ENCODE measurements around the gene SNX25.
"Not testable (repeated sequence)": the region's sequence is repeated elsewhere in the genome, so short reads cannot be mapped to it uniquely, and the experiment has no call there.

Gene SNX25

DNA sequence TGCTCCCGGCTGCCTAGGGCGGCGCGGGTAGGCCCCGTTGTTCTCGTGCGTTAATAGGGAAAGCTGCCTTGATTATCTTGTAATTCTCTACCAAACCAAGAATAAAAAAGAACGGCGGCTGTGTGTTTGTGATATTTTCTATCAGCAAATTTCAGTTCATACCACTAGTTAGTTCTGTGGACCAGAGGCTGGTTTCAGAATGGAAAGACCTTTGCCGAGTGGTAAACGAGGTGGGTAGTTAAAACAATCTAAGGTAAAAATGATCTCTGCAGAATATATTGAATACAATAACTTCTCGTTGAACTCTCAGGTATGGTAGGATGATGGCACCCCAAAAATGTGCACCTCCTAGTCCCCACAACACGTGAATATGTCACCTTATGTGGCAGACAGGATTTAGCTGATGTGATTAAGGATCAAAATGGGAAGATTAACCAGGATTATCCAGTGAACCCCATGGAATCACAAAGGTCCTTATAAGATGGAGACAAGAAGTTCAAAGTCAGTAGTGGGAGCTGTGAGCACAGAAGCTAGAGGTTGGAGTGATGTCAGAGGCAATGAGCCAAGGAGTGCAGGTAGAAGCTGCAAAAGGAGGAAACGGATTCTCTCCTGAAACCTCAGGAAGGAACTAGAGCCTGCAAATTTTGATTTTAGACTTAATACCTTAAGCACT lies 5.0 kb upstream of the SNX25 start:
- no peak for DNase-seq (ENCODE audit: low read depth in 2 of 3, low spot score in 1 of 3)

DNA sequence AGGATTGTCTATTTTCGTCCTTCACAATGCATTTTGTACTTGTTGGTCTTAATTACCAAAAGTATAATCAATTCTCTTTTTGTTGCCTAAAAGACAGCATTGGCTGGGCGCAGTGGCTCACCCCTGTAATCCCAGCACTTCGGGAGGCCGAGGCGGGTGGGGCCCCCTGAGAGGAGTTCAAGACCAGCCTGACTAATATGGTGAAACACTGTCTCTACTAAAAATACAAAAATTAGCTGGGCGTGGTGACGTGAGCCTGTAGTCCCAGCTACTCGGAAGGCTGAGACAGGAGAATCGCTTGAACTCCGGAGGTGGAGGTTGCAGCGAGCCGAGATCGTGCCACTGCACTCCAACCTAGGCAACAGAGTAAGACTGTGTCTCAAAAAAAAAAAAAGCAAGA lies 4.3 kb upstream of the SNX25 start:
- not testable (repeated sequence) for DNase-seq (ENCODE audit: low read depth in 2 of 3, low spot score in 1 of 3)

DNA sequence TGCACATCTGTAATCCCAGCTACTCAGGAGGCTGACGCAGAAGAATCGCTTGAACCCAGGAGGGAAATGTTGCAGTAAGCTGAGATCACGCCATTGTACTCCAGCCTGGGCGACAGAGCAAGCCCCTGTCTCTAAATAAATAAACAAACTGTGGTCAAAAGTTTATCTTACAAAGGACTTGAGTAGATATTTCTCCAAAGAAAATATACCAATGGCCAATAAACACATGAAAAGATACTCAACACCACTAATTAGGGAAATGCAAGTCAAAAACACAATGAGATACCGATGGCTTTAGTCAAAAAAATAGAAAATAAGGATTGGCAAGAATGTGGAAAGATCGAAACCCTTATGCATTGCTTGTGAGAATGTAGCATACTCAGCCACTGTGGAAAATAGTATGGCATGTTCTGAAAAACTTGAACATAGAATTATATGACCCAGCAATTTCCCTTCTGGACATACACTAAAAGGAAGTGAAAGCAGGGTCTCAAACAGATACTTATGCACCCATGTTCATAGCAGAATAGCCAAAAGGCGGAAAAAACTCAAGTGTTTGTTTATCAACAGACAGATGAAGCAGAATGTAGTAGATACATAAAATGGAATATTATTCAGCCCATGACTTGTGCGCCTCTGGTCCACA lies 3.6 kb upstream of the SNX25 start:
- no peak for DNase-seq (ENCODE audit: low read depth in 2 of 3, low spot score in 1 of 3)

DNA sequence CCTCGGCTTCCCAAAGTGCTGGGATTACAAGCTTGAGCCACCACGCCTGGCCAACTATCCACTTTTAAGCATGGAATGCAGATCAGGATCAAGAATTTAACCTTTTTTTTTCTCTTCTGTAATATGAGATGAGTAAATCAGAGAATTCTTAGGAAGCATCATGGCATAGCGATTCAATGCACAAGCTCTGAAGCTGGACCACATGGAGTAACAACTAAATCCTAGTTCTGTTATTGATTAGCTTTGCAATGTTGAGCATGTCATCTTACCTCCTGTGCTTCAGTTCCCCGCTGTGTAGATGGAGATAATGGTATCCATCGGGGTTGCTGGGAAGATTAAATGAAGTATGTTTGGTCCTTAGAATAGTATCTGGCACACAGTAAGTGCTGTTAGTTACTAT lies 1.9 kb upstream of the SNX25 start:
- no peak for DNase-seq (ENCODE audit: low read depth in 2 of 3, low spot score in 1 of 3)

DNA sequence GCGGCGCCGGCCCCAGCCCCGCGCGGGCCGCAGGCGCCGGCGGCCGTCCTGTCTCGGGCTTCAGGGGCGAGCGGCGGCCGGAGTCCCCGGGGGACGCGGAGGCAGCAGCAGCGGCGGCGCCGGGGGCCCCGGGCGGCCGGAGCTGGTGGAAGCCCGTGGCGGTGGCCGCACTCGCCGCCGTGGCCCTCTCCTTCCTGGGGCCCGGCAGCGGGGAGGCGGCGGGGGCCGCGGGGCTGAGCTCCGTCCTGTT lies 379 bp downstream of the SNX25 start:
- DNase-seq (ENCODE audit: low read depth in 2 of 3, low spot score in 1 of 3): not testable (repeated sequence)

DNA sequence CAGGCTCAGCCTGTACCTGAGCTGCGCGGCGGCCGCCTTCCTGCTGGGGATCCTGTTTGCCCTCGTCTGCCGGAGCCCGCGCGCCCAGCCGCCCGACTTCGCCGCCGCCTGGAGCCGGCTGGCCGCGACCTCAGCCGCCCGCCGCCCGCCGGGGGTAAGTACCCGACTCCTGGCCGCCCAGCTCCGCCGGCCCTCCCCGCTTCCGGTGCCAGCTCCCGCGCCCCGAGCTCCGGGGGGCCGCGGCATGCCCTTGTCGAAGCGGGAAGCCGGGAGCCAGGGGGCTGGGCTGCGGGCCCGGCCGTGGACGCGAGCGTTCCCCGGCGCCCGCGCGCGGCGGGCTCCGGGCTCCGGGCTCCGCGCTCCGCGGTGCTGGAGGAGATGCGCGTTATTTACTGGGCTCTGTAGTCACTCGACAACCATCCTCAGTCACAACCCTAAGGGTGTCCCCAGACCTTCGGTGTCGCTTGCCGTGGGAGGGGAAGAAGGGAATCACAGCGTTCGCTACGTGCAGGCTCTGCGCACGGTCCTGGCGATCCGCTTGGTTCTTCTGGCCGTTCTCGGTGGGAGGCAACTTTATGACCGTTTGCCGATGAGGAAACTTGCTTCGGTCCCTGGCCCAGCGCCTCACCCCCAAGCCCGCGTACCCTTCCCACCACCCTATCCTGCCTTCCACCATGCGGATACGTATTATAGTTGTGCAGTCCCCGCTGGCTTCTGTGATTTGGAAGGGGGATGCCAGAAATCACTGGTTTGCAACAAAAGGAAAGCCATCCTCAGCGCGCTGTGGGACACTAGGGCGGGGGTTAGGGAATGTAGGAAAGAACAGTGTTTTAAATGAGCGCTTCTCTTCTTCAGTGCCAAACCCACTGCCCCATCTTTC lies 944 bp downstream of the SNX25 start:
- peak in 2 of 3 donors; percentile 24 to 39 for DNase-seq (ENCODE audit: low read depth in 2 of 3, low spot score in 1 of 3)

DNA sequence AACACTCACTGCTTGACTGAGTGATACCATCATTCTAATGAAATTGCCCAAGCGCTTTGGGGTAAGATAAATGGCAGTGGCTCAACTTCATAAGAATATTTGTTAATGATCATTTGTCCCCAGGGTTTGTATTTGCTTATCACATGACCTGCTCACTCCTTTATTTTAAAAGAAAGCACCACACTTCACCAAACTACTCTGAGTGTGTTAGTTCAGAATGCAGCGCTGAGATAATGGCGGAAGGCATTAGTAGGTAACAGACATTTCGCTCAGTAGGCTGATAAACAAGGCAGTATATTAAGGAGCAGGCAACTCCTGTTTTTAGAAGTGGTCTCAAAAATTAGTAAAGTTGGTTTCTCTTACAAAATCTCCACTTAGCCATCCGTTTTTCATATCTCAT lies 1.6 kb downstream of the SNX25 start:
- DNase-seq (ENCODE audit: low read depth in 2 of 3, low spot score in 1 of 3): no peak

DNA sequence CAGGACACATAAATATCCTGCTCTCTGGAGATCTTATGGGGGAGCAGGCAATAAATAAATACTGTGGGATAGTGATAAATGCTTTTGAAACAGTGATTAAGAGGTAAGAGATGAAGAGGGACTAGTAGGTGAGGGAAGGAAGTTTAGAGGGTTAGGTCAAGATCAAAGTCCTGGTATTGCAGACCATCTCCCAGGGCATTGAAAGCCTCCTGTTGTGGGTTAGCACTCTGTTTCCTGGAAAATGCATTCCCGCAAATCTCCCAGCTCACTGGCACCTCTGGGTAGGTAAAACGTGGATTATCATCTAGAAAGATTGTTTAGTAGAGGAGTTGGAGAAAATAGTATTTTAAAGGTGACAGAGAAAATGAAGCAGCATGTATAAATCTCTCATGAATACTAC lies 2.2 kb downstream of the SNX25 start:
- DNase-seq (ENCODE audit: low read depth in 2 of 3, low spot score in 1 of 3): no peak

DNA sequence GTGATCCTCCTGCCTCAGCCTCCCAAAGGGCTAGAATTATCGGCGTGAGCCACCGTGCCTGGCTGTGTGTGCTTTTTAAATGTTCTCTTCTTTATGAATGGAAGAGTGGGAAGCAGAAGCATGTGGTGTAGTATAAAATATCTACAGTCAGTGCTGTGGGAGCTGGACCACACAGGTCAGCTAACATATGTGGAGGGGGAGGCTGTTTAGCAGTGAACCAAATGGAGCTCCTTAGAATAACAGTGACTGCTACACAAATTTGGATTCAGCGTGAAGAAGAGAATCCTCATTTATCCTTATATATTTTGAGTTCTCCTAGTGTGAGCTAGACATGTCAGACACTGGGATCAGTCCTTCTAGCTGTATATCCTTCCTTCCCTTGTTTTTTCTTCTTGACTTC lies 3.2 kb downstream of the SNX25 start:
- no peak for DNase-seq (ENCODE audit: low read depth in 2 of 3, low spot score in 1 of 3)

DNA sequence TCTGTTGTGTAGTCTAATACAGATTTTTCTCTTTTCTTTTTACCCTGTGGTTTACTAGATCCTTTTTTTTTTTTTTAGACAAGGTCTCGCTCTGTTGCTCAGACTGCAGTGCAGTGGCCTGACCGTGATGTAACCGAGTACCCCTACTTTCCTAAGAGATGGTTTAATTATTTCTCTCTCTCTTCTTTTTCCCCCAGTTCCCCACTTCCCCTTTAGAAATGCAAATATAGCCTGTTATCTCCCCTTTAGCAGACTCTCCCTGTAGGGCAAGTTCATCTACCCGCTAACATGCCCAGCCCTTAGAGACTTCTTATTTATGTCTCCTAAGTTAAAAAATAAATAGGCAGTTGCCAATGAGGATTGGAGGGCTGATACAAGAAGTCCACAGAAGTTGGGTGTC lies 4.5 kb downstream of the SNX25 start:
- no peak for DNase-seq (ENCODE audit: low read depth in 2 of 3, low spot score in 1 of 3)

DNA sequence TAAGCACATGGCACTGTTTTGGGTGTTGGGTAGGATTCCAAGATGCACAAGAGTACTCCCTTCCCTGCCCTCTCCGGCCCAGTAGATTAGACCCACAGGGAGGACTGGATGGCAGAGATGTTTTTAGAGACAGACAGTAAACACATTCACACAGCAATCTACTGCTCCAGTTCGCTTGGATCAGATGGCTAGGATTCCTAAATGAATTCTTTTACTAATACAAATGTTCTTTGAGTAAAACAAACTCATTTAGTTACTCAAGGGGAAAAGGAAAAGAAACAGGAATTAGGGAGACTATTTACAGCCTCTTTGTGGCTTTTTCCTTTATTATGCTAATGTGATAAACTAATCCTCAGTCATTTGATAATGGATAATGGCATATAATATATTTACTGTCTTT lies 5.9 kb downstream of the SNX25 start:
- no peak for DNase-seq (ENCODE audit: low read depth in 2 of 3, low spot score in 1 of 3)

DNA sequence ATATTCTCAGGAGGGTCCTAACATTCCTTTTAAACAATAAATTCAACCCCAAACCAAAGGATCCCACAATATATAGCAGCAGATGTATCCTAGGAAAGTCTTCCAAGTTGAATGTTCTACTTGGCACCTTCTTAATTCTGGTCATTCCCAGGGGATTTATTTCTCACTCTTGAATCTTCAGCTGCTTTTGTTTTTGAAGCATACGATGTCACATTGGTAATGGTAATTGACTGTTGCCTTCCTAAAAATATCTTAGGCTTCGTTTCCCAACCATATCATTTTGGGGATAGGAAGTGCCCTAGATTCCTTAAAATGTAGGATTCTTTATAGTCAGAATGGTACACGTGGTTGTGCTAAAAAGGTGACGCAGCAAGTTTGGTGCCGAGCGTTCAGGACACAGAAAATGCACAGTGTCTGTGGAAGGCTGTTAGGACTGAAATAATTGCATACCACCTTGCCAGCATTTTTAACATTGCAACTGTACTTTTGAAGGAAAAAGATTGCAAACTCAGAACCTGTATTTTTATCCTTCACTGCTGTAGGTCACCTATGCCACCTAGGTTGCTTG lies 8.1 kb downstream of the SNX25 start:
- no peak for DNase-seq (ENCODE audit: low read depth in 2 of 3, low spot score in 1 of 3)

DNA sequence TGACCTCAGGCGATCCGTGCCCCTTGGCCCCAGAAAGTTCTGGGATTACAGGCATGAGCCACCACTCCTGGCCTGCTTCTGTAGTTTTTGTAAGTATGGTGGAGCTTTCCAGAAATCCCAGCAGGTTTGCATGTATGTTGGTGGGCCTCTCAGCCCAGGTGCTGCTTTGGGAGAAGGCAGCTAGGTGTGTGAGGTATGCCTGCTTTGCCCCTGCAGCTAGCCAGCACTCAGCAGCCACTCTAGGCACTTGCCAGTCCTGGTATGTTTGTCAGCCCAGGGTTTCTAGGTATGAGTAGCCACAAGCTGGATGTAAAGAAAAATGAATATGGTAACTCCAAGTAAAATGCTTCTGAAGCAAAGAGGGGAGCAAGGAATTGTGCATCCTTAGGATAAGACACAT lies 8.9 kb downstream of the SNX25 start:
- no peak for DNase-seq (ENCODE audit: low read depth in 2 of 3, low spot score in 1 of 3)

DNA sequence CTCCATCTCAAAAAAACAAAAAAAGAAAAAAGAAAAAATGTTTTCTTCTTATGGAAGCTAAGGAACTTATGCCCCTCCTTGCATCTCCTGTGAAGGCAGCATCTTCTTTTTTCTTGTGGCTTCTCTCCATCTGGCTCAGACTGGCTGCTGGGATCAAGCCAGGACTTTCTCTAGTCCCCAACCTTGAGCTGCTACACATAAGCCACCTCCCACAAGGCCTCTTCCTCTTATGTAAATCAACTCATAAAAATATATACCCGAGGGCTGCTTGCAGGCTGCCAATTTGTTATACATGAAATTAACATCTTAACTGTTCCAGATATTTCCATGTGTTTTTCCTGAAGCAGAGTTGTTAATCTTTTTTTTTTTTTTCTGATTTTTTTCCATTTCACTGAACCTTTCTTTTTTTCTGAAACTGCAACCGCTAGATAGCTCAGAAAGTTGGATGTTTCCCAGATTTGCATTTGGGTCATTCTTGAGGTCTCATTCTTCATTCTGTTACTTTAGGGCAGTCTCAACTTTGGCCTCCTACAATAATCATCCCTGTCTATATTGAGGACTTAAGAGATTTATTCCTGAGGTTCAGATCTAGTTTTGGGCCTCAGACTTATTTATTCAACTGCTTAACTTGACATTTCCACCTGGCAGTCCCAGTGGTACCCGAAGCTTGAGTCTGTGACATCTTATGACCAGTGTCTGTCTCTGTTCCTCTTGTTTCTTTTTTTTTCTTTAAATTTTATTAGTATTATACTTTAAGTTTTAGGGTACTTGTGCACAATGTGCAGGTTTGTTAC lies 10.3 kb downstream of the SNX25 start:
- DNase-seq (ENCODE audit: low read depth in 2 of 3, low spot score in 1 of 3): no peak

DNA sequence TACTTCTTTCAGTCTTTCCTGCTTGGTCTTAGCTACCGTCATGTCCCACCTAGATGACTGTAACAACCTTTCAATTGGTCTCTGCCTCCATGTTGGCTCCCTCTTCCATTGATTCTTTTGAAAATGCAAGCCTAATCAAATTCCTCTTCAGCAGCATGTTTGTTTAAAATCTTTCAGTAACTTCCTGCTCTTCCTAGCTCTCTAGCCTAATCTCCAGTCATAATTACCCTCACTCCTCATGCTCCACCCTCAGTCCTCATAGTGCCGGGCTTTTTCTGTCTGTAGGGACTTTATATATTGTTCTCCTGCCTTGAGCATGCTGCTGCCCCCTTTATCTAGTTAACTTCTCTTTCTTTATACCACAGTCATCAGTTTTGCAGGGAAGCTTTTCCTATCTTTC lies 12.1 kb downstream of the SNX25 start:
- no peak for DNase-seq (ENCODE audit: low read depth in 2 of 3, low spot score in 1 of 3)

DNA sequence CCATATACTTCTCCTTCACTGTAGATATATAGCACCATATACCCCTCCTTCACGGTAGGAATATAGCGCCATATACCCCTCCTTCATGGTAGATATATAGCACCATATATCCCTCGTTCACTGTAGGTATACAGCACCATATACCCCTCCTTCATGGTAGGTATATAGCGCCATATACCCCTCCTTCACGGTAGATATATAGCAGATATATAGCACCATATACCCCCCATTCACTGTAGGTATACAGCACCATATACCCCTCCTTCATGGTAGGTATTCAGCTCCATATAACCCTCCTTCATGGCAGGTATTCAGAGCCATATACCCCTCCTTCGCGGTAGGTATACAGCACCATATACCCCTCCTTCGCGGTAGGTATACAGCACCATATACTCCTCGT lies 12.5 kb downstream of the SNX25 start:
- DNase-seq (ENCODE audit: low read depth in 2 of 3, low spot score in 1 of 3): no peak

DNA sequence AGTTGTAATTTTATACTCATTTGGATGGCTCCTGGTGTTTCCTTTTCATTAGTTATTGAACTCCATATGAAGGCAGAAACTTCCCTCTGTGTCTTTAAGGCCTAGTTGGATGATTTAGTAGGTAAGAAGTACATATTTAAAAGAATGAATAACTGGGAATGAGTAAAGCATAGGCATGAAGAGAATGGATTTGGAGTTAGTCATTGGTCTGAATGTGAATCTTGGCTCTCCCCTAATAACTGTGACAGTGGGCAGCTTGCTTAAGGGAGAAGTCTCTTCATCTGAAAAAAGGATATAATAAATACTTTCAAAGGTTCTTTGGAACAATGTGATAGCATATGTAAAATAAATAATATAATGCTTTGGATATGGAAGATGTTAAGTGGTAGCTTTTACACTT lies 13.2 kb downstream of the SNX25 start:
- no peak for DNase-seq (ENCODE audit: low read depth in 2 of 3, low spot score in 1 of 3)

DNA sequence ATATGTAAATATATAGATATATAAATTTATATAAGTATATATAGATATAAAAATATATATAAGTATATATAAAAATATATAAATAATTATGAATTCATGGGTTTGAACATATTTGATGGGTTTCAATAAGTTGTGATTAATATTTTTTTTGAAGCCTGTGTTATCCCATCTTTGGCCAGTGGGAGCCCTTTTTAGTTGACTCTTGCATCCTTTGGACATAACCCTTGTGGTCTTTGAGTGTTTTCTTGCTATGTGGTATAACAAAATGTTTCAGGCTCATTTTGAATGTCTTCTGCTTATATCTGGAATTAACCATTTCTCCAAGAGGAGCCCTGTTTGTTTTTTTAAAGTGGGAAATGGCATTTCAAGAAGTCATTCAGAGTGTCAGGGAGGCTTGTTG lies 15.2 kb downstream of the SNX25 start:
- DNase-seq (ENCODE audit: low read depth in 2 of 3, low spot score in 1 of 3): no peak

DNA sequence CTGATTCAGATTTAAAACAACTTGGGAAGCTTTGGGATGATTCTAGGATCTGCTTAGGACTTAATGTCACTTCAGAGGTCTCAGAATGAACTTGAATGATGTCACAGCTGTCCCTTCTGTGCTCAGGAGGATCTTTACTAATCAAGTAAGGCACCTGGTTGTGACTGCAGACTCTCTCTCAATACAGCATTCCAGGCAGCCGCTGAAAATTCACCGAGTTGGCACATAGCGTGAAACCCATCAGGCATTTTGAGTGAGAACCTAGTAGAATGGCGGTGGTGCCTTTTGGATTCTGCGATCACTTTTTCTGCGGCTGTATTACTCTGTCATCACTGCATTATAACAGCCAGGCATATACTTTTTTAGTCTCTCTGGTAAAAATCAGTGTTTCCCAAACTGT lies 16.5 kb downstream of the SNX25 start:
- DNase-seq (ENCODE audit: low read depth in 2 of 3, low spot score in 1 of 3): no peak

DNA sequence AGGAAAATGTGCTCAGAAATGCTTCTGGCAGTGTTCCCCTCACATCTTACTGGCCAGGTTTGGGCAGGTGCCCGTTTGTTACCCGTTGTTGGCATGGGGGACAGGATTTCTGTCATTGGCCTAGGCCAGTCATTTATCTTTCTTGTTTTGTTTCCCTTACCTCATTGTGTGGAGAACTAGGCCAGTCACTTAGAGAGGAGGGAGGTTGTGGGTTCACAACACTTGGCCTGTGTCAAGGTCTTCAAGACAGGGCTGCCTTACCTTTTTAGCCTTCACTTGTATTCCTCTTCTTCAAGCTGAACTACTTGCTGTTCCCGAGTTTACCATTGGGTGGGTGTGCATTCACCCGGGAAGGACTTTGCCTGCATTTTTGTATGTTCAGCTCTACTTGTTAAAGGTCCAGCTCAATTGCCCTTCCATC lies 17.7 kb downstream of the SNX25 start:
- DNase-seq (ENCODE audit: low read depth in 2 of 3, low spot score in 1 of 3): no peak

DNA sequence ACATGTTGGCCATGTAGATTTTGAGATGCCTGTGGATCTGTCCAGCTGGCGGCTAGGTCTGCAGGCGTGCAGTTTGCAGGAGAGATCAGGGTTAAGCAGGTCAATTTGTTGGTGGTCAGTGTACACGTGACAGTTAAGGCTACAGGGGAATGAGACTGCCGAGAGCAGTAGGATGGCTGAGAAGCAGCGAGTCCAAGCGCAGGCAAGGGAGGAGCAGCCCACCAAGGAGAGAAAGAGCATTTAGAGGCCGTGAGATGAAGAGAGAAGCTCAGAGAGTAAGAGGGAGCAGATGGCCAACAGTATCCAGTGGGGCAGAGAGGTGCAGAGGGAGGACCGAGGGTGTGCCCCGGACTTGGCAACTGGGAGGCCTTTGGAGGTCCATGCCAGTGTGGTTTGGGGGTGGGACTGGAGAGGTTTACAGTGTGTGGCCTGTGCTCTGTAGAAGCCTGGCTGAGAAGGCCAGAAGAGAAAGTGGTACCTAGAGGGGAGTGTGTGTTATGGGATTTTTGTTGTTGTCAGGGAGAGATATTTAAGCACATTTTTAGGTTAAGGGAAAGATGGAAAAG lies 18.4 kb downstream of the SNX25 start:
- DNase-seq (ENCODE audit: low read depth in 2 of 3, low spot score in 1 of 3): no peak

Data from stimulated activated CD4-positive, alpha-beta T cell treated with anti-CD3 and anti-CD28 coated beads, Interleukin-12 subunit alpha, Interleukin-12 subunit beta, amount 100 ng/mL, for 48 hours (primary cell).